ENCODE data around the gene GRB7.
A peak's percentile ranks its signal among the peaks of the same experiment; 100 is the strongest.
"Not testable (repeated sequence)": the region's sequence is repeated elsewhere in the genome, so short reads cannot be mapped to it uniquely, and the experiment has no call there.

GRB7 gene

DNA sequence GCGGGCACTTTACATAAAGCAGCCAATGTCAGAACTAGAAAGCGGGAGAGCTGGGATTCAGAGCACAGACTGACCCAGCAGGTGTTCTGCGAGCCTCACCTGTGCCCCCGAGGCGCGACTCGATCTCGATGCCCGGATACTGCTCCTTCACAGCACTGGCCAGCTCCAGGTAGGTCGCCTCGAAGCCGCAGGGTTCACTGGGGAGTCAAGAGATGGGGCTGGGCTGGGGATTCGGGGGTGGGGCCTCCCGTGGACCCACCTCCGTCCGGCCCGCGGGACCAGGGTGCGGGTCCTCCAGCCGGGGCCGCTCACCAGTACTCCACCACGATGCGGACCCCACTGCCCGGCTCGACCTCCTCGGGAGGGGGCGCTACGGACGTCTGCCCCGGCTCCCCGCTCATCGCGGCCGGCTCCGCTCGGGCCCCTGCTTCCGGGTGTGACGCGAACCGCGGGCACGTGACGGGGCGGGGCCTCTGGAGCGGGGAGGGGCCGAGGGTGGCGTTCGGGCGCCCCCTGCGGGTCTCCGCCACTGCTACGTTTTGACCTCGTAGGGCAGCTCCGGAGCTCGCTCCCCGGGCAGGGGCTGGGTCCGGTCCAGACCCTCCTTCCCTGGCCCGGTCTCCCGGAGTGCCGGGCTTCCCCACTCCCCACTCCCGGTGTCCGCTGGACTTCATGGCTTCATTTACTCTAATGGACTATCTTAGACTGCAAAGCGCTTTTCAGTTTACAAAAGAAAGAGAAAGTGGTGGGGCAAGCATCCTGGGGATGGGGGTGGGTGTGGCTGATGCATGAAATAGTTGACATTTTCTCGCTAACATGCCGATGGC is 7.4 kb upstream of the GRB7 start, which contains the start of gene MIEN1:
MIEN1 (minus strand) TSS at position 438 of the 827 bp plus-strand sequence; CDS start at position 401, 37 bp downstream.
- peak; percentile 89 to 96 for DNase-seq (ENCODE audit: low read depth in 1 of 2, low spot score in 1 of 2)

DNA sequence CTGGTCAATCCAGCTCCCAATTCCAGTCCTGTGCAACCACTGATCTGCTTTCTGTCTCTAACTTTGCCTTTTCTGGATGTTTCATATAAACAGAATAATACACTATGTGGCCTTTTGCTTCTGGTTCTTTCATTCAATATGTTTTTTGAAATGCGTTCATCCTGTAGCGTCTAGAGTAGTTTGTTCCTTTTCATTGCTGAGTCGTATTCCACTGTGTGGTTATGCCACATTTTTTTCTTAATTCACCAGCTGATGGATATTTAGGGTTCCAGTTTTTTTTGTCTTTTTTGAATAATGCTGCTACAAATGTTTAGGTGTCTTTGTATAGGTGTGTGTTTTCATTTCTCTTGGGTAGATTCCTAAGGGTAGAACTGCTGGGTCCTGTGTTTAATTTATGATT is 5.2 kb upstream of the GRB7 start:
- DNase-seq (ENCODE audit: low read depth in 1 of 2, low spot score in 1 of 2): no peak

DNA sequence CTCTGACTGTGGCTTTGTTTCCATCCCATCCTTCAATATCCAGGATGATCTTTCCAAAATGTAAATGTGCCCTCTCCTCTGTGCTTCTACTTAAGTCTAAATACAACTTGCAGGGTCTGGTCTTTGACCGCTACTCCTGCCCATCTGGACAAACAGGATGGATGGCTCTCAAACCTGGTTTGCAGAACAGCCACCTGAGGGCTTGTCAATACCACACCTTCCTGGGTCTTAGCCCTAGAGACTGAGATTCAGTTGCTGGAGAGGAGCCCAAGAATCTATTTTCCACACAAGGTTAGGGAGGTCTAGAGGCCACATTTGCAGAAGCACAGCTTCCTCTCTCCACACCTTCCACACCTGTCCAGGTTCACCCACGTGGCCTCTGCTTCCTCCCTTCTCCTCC is 1.9 kb upstream of the GRB7 start:
- no peak for DNase-seq (ENCODE audit: low read depth in 1 of 2, low spot score in 1 of 2)

DNA sequence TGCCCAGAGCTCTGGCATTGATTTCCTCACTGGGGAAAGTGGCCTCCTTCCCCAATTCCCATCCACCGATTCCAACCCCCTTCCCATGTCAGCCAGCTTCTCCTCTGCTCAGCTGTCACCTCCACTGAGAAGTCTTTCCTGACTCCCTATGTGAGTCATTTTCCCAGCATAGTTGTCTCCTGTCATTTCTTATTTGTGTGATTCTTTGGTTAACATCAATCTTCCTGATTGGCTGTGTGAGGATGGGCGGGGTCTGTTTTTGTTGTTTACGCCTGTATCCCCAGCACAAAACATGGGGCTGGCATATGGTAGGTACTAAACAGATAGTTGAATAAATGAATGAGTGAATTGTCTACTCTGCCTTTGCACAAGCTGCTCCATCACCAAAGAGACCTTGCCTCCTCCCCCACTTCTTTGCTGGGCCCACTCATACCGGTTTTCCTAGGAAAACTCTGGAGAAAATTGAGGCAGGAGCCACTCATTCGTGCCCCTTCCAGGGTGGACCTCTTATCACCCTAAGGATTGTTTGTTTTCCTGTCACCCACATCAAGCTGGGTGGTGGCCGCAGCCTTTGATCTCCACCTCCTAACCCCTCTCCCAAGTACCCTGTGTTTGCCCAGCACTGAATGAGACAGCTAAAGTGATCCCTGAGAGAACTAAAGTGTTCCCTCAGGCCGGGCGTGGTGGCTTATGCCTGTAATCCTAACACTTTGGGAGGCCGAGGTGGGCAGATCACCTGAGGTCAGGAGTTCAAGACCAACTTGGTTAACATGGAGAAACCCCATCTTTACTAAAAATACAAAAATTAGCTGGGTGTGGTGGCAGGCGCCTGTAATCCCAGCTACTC is 1.2 kb upstream of the GRB7 start:
- DNase-seq (ENCODE audit: low read depth in 1 of 2, low spot score in 1 of 2): no peak

DNA sequence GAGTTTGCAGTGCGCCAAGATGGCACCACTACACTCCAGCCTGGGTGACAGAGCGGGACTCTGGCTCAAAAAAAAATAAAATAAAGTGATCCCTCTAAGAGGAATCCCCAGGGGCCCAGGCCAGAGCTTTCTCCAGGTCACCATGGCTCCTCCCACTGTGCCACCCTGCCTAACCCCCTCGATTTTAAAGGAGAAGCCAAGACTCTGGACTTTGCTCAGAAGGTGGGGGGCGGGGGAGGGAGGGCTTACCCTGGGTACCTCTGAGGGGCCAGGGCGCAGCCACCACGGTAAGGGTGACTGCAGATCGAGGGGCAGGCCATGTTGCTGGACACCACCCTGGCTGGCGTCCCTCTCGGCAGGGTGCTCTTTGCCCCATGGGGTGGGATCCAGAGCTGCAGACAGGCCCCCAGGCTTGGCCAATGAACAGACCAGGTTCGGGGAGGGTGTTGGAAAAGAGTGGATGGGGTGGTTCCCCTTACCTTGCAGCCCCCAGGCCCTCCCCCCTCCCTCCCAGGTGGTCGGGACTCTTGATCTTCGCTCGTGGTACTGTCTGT is 455 bp upstream of the GRB7 start:
- DNase-seq (ENCODE audit: low read depth in 1 of 2, low spot score in 1 of 2): no peak

DNA sequence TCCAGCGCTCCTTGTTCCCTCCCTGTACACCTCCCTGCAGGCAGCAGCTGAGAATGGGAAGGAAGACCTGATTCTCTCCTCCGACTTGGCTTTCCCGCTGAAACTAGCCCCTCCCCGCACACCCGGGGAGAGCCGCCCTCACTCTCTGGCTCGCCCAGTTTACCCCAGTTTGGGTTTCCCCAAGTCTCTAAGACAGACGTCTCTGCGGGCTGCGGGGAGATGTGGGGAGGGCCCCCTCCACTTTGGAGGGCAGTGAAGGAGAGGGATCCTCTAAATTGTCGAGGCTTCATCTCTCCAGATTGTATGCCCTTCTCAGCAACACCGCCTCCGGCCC is 797 bp downstream of the GRB7 start:
- DNase-seq (ENCODE audit: low read depth in 1 of 2, low spot score in 1 of 2): peak in 1 of 2 donors; percentile 39

DNA sequence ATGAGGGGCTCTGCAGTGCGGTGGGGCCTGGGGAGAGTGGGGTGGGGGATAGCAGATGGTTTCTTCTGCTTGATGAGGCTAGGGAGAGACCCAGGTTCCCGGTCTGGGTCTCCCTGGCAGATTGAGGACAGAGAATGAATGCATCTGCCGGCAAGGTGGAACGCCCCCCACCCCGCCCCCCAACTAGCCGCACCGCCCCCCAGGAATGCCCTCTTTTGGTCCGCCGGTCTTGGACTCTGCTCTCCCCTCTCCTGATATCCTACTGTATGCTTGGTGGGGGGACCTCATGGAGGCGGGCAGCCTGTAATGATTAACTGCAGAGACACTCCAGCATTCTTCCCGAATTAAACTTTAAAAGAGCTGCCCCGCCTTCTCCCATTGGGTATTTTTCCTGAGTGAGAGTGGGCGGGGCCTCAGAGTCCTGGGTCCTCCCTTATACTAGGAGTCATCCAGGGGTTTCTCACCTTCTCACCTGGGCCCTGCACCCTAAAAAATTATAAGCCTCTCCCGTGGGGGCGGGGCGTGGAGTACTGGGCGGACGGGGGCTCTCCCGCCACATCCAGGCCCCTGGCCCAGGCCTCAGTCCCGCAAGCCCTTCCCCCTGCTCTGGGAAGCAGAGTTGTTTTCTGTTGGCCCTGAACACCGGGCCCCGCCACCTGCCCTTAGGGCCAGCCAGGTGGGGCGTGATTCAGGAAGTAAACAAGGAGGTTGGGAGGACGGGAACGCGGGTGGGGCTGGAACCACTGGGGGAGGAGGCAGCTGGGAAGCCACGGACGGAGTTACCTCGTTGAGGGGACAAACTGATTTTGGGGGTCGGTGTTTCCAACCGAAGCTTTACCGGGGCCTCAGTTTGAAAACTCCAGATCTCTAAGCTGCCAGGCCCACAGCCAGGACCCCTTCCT is 1.5 kb downstream of the GRB7 start:
- DNase-seq (ENCODE audit: low read depth in 1 of 2, low spot score in 1 of 2): no peak

DNA sequence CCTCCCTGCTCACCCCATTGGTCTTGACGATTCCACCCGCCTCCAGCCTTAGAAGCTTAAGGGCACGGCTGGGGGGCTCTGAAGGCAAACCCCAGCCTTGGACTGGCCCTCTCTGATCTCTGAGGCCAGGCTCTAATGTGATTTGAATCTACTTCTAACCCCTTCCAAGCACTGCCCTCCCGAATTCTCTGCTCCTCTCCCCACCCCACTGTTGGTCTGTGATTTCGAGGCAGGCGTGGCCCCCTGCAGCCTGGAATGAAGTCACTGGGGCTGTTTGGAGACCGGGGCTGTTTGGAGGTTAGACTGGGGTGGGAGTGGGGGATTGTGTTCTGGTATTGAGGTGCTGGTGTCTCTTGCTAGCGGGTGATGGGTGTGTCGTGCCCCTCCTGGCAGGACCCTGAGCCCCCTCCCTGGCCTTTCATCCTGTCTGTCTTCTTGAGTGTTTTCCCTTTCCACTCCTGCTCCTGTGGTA is 2.2 kb downstream of the GRB7 start:
- no peak for DNase-seq (ENCODE audit: low read depth in 1 of 2, low spot score in 1 of 2)

DNA sequence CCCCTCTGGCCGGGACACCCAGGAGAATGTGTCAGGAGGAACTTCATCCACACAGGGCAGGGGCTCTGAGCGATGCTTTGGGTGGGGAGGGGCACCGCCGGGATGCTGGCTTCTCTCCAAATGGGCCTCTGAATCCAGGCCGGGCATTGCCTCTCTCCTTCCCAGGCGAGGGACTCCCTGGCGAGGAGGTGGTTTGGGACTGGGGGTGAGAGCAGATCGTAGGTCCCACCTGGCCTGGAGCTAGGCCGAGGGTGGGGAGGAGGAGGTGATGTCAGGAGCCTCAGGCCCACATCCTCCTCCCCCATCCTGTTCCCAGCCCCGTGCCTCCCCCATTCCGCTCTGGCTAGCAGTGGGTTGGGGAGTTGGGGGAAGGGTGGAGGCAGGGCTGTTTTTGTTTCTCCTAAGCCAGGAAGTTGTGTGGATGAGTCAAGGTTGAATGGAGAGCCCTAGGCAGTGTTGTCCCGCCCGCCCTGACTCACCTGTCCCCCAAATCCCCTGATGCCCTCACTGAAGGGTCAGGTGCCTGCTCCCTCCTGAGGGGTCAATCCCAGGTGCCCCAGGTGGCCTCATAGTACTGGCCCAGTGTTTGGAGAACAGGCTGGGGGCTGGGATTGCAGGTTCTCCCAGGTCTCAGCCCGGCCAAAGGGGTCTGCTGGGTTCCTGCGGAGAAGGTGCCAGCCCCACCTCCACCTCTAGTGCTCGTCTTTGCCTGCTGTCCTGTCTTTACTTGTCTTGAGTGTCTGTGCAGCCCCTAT is 2.8 kb downstream of the GRB7 start:
- DNase-seq (ENCODE audit: low read depth in 1 of 2, low spot score in 1 of 2): no peak

DNA sequence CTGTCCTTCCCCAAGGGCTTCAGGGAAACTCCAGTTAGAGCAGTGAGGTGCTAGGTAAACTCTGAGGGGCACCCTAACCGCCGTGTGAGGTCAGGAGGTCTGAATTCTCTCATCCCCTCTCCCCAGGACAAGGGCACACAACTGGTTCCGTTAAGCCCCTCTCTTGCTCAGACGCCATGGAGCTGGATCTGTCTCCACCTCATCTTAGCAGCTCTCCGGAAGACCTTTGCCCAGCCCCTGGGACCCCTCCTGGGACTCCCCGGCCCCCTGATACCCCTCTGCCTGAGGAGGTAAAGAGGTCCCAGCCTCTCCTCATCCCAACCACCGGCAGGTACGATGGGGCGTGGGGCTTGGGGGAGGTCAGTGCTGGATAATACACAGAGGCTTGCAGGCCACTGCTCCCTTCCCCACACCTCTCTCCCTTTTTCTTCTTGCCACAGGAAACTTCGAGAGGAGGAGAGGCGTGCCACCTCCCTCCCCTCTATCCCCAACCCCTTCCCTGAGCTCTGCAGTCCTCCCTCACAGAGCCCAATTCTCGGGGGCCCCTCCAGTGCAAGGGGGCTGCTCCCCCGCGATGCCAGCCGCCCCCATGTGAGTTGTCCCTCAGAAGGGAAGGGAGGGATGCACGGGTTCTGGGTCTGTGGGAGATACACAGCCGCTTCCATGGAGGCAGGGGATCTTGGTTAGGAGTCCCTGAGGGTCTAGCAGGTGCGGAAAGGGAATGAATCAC is 4.6 kb downstream of the GRB7 start:
- no peak for DNase-seq (ENCODE audit: low read depth in 1 of 2, low spot score in 1 of 2)

DNA sequence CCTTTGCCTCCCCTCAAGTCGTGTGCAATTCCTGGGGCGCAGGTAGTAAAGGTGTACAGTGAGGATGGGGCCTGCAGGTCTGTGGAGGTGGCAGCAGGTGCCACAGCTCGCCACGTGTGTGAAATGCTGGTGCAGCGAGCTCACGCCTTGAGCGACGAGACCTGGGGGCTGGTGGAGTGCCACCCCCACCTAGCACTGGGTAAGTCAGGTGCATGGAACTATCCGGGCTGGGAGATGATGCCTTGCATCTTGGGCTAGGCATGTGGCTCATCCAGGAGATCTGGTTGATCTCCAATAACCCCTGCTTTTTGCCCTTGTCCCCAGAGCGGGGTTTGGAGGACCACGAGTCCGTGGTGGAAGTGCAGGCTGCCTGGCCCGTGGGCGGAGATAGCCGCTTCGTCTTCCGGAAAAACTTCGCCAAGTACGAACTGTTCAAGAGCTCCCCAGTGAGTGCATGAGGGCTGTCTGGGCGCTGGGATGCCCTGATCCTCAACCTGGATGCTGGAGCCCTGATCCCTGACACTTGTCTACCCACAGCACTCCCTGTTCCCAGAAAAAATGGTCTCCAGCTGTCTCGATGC is 5.2 kb downstream of the GRB7 start:
- no peak for DNase-seq (ENCODE audit: low read depth in 1 of 2, low spot score in 1 of 2)

DNA sequence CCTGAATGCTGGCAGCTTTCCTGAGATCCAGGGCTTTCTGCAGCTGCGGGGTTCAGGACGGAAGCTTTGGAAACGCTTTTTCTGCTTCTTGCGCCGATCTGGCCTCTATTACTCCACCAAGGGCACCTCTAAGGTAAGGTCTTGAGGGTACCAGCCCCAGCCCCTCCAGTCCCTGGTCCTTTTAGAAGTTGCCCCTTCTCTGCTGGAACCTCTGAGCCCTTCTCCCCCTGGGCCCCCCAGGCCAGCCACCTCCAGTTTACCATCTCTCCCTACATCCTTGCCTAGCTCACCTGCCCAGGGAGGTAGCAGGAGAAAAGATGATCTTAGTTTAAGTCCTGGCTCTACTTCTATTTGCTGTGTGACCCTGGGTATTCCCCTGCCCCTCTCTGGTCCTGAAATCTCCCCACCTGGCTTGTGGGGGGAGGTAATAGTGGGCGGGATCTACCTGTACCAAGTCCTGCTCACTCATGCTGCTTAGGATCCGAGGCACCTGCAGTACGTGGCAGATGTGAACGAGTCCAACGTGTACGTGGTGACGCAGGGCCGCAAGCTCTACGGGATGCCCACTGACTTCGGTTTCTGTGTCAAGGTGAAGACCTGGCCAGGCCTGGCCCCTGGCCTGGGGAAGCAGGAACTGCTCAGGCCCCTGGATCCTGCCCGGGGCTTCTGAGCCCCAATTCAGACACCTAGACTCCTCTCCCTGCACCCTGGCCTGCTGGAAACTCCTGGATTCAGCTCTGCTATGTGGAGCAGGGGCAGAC is 6.5 kb downstream of the GRB7 start:
- DNase-seq (ENCODE audit: low read depth in 1 of 2, low spot score in 1 of 2): no peak

DNA sequence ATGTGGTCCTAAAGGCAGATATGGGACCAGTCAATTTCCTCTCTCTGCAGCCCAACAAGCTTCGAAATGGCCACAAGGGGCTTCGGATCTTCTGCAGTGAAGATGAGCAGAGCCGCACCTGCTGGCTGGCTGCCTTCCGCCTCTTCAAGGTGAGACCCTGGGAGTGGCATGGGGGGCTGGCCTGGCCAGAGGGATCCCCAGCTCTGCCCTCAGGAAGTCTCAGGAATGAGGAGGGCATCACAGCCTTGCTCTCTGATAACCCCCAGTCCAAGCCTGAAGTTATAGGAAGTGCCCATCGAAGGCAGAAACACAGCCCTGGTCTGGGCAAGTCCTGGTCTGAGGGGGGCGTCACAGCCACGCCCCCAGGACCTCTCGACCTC is 7.1 kb downstream of the GRB7 start:
- no peak for DNase-seq (ENCODE audit: low read depth in 1 of 2, low spot score in 1 of 2)

DNA sequence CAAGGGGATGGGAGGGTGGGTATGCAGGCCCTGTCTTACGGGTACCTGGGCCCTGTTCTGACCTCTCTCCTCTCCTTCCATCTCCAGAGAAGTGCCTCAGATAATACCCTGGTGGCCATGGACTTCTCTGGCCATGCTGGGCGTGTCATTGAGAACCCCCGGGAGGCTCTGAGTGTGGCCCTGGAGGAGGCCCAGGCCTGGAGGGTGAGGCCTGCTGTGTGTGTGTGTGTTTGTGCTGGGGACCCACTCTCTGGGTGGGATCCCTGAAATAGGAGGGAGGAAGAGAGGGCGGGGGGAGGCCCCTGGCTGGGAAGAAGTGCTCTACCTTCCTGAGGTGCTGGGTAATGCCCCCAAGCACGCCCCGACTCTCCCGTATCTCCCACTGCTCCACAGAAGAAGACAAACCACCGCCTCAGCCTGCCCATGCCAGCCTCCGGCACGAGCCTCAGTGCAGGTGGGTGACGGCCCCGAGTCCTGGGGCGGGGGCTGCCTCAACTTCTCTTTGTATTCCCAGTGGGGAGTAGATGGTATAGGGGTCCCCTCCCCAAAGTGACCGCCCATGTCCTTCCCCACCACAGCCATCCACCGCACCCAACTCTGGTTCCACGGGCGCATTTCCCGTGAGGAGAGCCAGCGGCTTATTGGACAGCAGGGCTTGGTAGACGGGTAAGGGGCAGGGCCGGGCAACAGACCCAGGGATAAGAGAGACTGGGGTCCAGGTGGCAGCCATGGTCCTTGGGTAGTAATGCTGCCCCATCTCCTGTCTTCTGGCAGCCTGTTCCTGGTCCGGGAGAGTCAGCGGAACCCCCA is 7.8 kb downstream of the GRB7 start:
- DNase-seq (ENCODE audit: low read depth in 1 of 2, low spot score in 1 of 2): no peak

DNA sequence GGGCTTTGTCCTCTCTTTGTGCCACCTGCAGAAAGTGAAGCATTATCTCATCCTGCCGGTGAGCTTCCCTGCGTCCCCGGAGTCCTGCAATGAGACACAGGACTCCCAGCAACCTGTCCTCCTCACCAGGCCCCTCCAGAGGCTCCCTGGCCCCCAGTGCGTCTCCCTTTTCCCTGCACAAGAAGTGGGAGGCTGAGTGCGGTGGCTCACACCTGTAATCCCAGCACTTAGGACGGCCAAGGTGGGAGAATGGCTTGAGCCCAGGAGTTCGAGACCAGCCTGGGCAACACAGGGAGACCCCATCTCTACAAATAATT is 8.4 kb downstream of the GRB7 start:
- no peak for DNase-seq (ENCODE audit: low read depth in 1 of 2, low spot score in 1 of 2)

DNA sequence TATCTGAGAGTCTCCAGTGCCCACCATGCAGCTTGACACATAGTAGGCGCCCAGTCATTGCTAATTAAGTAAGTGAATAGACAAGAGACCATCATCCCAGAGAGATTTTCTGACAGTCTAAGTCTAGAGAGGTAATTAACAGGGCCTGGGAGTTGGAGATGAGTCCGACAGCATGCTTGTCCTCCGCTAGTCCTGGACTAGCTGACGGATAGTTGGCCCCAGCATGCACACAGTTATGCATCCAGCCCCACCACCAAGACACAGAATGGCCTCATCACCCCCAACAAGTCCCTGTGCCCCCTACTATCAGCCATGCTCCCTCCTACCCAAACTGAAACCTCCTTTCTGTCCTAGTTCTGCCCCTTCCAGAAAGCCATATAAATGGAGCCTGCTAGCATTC is 10.0 kb downstream of the GRB7 start:
- no peak for DNase-seq (ENCODE audit: low read depth in 1 of 2, low spot score in 1 of 2)

DNA sequence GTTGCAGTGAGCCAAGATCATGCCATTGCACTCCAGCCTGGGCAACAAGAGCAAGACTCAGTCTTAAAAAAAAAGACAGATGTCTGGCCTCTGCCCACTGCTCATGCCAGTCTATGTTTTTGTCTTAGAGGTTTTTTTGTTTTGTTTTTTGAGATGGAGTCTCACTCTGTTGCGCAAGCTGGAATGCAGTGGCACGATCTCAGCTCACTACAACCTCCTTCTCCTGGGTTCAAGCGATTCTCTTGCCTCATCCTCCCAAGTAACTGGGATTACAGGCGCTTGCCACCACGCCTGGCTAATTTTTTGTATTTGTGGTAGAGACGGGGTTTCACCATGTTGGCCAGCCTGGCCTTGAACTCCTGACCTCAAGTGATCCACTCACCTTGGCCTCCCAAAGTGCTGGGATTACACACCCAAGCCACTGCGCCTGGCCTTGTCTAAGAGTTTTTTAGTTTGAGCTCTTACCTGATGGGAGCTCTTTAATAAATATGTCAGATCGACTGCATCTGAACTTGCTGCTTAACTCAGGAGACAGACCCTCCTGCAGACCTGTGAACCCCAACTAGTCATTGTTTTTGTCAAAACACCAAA is 10.8 kb downstream of the GRB7 start:
- not testable (repeated sequence) for DNase-seq (ENCODE audit: low read depth in 1 of 2, low spot score in 1 of 2)
